Neural progenitor cell (in vitro differentiated cells): ENCODE data around the gene AIMP1. TPM values are rescaled to one million over a fixed set of nuclear protein-coding genes. Genes with fewer than 3 reads are reported as not detected.

Source experiments
- DNase-seq: peaks from one replicate; pipeline ENCODE4 v3.0.0-alpha.2; 2016; ENCODE audit warnings: low spot score
- H2AFZ ChIP-seq: fragments of 200-600 bp; sonication (generic); replicated peaks from 2 replicates; pipeline ENCODE4 v1.6.1; 2016; ENCODE audit warnings: antibody characterized with exemption
- H3F3A ChIP-seq: fragments of 200-600 bp; sonication (generic); 2 replicates; pipeline ENCODE4 v1.6.1; 2016; ENCODE audit warnings: antibody characterized with exemption, low read depth
- H3K27ac ChIP-seq: fragments of 200-600 bp; sonication (generic); 2 replicates; pipeline ENCODE4 v1.5.1; 2016; ENCODE audit warnings: mild to moderate bottlenecking
- H3K27me3 ChIP-seq: fragments of 200-600 bp; sonication (generic); 2 replicates; pipeline ENCODE4 v1.6.1; 2016; ENCODE audit warnings: mild to moderate bottlenecking, moderate library complexity
- H3K36me3 ChIP-seq: fragments of 200-600 bp; sonication (generic); 2 replicates; pipeline ENCODE4 v1.5.1; 2016
- H3K4me1 ChIP-seq: fragments of 200-600 bp; sonication (generic); 2 replicates; pipeline ENCODE4 v1.6.1; 2016; ENCODE audit warnings: mixed run types
- H3K4me2 ChIP-seq: fragments of 200-600 bp; sonication (generic); 2 replicates; pipeline ENCODE4 v1.6.1; 2016
- H3K4me3 ChIP-seq: fragments of 200-600 bp; sonication (generic); 2 replicates; pipeline ENCODE4 v1.5.1; 2016
- H3K79me2 ChIP-seq: fragments of 200-600 bp; sonication (generic); 2 replicates; pipeline ENCODE4 v1.6.1; 2016; ENCODE audit warnings: low read depth
- H3K9ac ChIP-seq: fragments of 200-600 bp; sonication (generic); 2 replicates; pipeline ENCODE4 v1.6.1; 2016
- H3K9me3 ChIP-seq: fragments of 200-600 bp; sonication (generic); 2 replicates; pipeline ENCODE4 v1.5.1; 2016; ENCODE audit warnings: low read depth
- H4K20me1 ChIP-seq: fragments of 200-600 bp; sonication (generic); 2 replicates; pipeline ENCODE4 v1.6.1; 2016; ENCODE audit warnings: low read depth
- H3K27ac Mint-ChIP-seq: 3 replicates; pipeline ENCODE4 v1.8.0; 2021; ENCODE audit warnings: mixed read lengths
- H3K27me3 Mint-ChIP-seq: 2 replicates; pipeline ENCODE4 v1.8.0; 2022; ENCODE audit warnings: low read depth, mild to moderate bottlenecking, inconsistent platforms, moderate library complexity, mixed read lengths; ENCODE audit not compliant: insufficient read depth
- H3K36me3 Mint-ChIP-seq: 3 replicates; pipeline ENCODE4 v1.8.0; 2021; ENCODE audit warnings: mixed read lengths
- H3K4me1 Mint-ChIP-seq: 3 replicates; pipeline ENCODE4 v1.8.0; 2021; ENCODE audit warnings: mixed read lengths
- H3K4me3 Mint-ChIP-seq: 3 replicates; pipeline ENCODE4 v1.8.0; 2021; ENCODE audit warnings: mild to moderate bottlenecking, moderate library complexity, mixed read lengths
- H3K9me3 Mint-ChIP-seq: 3 replicates; pipeline ENCODE4 v1.8.0; 2020; ENCODE audit warnings: mixed read lengths
- EZH2 ChIP-seq: fragments of 200-600 bp; sonication (generic); IDR thresholded peaks from 2 replicates; pipeline ENCODE4 v1.6.1; 2017; ENCODE audit warnings: antibody characterized with exemption, mild to moderate bottlenecking, moderate library complexity
- EZH2phosphoT487 ChIP-seq: fragments of 200-600 bp; sonication (generic); IDR thresholded peaks from 2 replicates; pipeline ENCODE4 v1.6.1; 2017; ENCODE audit warnings: antibody characterized with exemption
- total RNA-seq: library from RNA; depleted of rRNA; stranded (reverse); fragments of >200 nt; gene quantifications from 2 replicates; pipeline ENCODE4 v1.2.3, GENCODE V29; 2015; ENCODE audit warnings: low replicate concordance
- TF ChIP-seq, protein P1 (sequence below): fragments of 200-600 bp; sonication (generic); IDR thresholded peaks from 2 replicates; pipeline ENCODE4 v1.5.1; 2017; ENCODE audit warnings: antibody characterized with exemption, mild to moderate bottlenecking

AIMP1 gene
- total RNA-seq, 1 donor from 2014 or later, result 64.2 TPM

DNA sequence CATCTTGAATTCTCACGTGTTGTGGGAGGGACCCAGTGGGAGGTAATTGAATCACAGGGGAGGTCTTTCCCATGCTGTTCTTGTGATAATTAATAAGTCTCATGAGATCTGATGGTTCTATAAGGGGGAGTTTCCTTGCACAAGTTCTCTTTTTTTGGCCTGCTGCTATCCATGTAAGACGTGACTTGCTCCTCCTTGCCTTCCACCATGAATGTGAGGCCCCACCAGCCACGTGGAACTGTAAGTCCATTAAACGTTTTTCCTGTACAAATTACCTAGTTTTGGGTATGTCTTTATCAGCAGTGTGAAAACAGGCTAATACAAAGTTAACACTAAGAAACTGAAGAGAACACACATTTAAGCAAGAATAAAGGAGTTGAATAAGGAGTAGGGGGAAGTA lies 16.4 kb upstream of the AIMP1 start:
- Mint-ChIP-seq H3K4me1 (no peaks in the 10 kb centered on the region), H3K27me3 (no peaks in the 10 kb centered on the region), H3K9me3 (no peaks in the 10 kb centered on the region), H3K27ac (no peak overlapping the region), H3K4me3 (no peak overlapping the region), H3K36me3 (peaks cover 10% of the 10 kb centered on the region)
- Histone ChIP-seq H2AFZ (no peak overlapping the region), H3K9ac (no peak overlapping the region), H3K27ac (no peak overlapping the region), H3K9me3 (no peaks in the 10 kb centered on the region), H3K79me2 (peaks cover 15% of the 10 kb centered on the region), H3K4me2 (no peak overlapping the region), H3F3A (no peaks in the 10 kb centered on the region), H4K20me1 (peaks cover 4% of the 10 kb centered on the region), H3K4me1 (no peaks in the 10 kb centered on the region), H3K27me3 (no peaks in the 10 kb centered on the region), H3K36me3 (peaks cover 1% of the 10 kb centered on the region), H3K4me3 (no peak overlapping the region)
- TF ChIP-seq EZH2 (no peak), EZH2phosphoT487 (no peak)
- TF ChIP-seq, protein P1, sequence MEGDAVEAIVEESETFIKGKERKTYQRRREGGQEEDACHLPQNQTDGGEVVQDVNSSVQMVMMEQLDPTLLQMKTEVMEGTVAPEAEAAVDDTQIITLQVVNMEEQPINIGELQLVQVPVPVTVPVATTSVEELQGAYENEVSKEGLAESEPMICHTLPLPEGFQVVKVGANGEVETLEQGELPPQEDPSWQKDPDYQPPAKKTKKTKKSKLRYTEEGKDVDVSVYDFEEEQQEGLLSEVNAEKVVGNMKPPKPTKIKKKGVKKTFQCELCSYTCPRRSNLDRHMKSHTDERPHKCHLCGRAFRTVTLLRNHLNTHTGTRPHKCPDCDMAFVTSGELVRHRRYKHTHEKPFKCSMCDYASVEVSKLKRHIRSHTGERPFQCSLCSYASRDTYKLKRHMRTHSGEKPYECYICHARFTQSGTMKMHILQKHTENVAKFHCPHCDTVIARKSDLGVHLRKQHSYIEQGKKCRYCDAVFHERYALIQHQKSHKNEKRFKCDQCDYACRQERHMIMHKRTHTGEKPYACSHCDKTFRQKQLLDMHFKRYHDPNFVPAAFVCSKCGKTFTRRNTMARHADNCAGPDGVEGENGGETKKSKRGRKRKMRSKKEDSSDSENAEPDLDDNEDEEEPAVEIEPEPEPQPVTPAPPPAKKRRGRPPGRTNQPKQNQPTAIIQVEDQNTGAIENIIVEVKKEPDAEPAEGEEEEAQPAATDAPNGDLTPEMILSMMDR, result no peak
- DNase-seq, result no peak

GRCh38 chr4:106301393-106302061 lies 14.8 kb upstream of the AIMP1 start:
- Histone ChIP-seq H3K4me1 (no peaks in the 10 kb centered on the region), H3K27ac (no peak overlapping the region), H3K27me3 (no peaks in the 10 kb centered on the region), H3K4me2 (no peak overlapping the region), H3K9me3 (no peaks in the 10 kb centered on the region), H3K79me2 (peaks cover 15% of the 10 kb centered on the region), H3K9ac (no peak overlapping the region), H4K20me1 (peaks cover 4% of the 10 kb centered on the region), H3F3A (no peaks in the 10 kb centered on the region), H2AFZ (no peak overlapping the region), H3K36me3 (no peaks in the 10 kb centered on the region), H3K4me3 (no peak overlapping the region)
- Mint-ChIP-seq H3K27ac (no peak overlapping the region), H3K4me1 (no peaks in the 10 kb centered on the region), H3K9me3 (no peaks in the 10 kb centered on the region), H3K4me3 (no peak overlapping the region), H3K27me3 (no peaks in the 10 kb centered on the region), H3K36me3 (peaks cover 8% of the 10 kb centered on the region)
- no peak for DNase-seq
- TF ChIP-seq EZH2 (no peak), EZH2phosphoT487 (no peak)
- TF ChIP-seq, protein P1, result no peak

GRCh38 chr4:106302062-106302438 lies 14.3 kb upstream of the AIMP1 start:
- Histone ChIP-seq H2AFZ (no peak overlapping the region), H3F3A (no peaks in the 10 kb centered on the region), H3K27me3 (no peaks in the 10 kb centered on the region), H3K9me3 (no peaks in the 10 kb centered on the region), H3K79me2 (peaks cover 15% of the 10 kb centered on the region), H3K9ac (no peak overlapping the region), H3K4me2 (no peak overlapping the region), H3K27ac (no peak overlapping the region), H3K4me3 (no peak overlapping the region), H3K36me3 (no peaks in the 10 kb centered on the region), H4K20me1 (peaks cover 4% of the 10 kb centered on the region), H3K4me1 (no peaks in the 10 kb centered on the region)
- TF ChIP-seq EZH2phosphoT487 (no peak), EZH2 (no peak)
- TF ChIP-seq, protein P1, result no peak
- no peak for DNase-seq
- Mint-ChIP-seq H3K9me3 (no peaks in the 10 kb centered on the region), H3K4me3 (no peak overlapping the region), H3K27ac (no peak overlapping the region), H3K27me3 (no peaks in the 10 kb centered on the region), H3K36me3 (peaks cover 10% of the 10 kb centered on the region), H3K4me1 (no peaks in the 10 kb centered on the region)
